ENCODE measurements around the gene PPEF2. TPM values are rescaled to one million over a fixed set of nuclear protein-coding genes. Genes with fewer than 3 reads are reported as not detected.

The PPEF2 gene, protein sequence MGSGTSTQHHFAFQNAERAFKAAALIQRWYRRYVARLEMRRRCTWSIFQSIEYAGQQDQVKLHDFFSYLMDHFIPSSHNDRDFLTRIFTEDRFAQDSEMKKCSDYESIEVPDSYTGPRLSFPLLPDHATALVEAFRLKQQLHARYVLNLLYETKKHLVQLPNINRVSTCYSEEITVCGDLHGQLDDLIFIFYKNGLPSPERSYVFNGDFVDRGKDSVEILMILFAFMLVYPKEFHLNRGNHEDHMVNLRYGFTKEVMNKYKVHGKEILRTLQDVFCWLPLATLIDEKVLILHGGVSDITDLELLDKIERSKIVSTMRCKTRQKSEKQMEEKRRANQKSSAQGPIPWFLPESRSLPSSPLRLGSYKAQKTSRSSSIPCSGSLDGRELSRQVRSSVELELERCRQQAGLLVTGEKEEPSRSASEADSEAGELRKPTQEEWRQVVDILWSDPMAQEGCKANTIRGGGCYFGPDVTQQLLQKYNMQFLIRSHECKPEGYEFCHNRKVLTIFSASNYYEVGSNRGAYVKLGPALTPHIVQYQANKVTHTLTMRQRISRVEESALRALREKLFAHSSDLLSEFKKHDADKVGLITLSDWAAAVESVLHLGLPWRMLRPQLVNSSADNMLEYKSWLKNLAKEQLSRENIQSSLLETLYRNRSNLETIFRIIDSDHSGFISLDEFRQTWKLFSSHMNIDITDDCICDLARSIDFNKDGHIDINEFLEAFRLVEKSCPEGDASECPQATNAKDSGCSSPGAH
- not detected in 5 replicates for total RNA-seq (2022; extraction: Qiagen RNA extraction)

DNA sequence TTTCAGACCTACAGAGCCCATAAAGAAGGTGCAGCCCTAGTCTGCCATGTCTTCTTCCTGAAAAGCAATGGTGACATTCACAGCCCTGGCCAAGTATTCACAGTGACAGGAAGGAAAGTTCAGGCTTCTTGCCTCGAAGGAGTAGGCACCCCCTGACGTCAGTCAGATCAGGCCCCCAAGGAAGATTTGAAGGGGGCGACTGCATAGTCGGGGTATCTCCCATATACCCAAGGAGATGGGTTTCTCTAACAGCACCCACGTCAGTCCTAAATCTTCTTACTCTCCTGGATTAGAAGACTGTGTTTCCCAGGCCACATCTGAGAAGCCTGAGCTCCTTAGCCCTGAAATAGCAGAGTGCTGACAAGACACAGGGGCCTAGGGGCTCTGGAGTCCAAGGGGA lies at the start of gene PPEF2:
Gene PPEF2, minus strand, starts transcription at position 101 of the 400 bp plus-strand sequence. CDS start 6,127 bp downstream, outside the sequence.

GRCh38 chr4:75940692-75941253 lies 38.5 kb upstream of the PPEF2 start, which contains the start of gene NAAA:
NAAA (minus strand) TSS chr4:75941013; CDS start chr4:75940949, 64 bp downstream.

Other genes with a start within 250 kb of the PPEF2 start
- 63.7 to 121 TPM (median 77.5 TPM) in 5 replicates for gene G3BP2, start 229.0 kb downstream of the PPEF2 start, total RNA-seq (2022; extraction: Qiagen RNA extraction)
- 18.8 to 31.8 TPM (median 23.2 TPM) in 5 replicates for gene USO1, start 177.9 kb downstream of the PPEF2 start, total RNA-seq (2022; extraction: Qiagen RNA extraction)
- 21.5 to 24.0 TPM (median 23.6 TPM) in 5 replicates for gene NAAA, start 38.6 kb upstream of the PPEF2 start, total RNA-seq (2022; extraction: Qiagen RNA extraction)
- gene SDAD1, start 88.5 kb upstream of the PPEF2 start, total RNA-seq (2022; extraction: Qiagen RNA extraction): 14.1 to 19.7 TPM (median 14.8 TPM) in 5 replicates
- not detected in 5 replicates for gene CXCL9, start 105.1 kb upstream of the PPEF2 start, total RNA-seq (2022; extraction: Qiagen RNA extraction)
- 0.12 to 0.20 TPM (median 0.12 TPM) in 3 of 5 replicates, not detected in the others for gene CXCL10, start 121.0 kb upstream of the PPEF2 start, total RNA-seq (2022; extraction: Qiagen RNA extraction)
- 0.10 to 0.33 TPM (median 0.21 TPM) in 5 replicates for gene CXCL11, start 133.6 kb upstream of the PPEF2 start, total RNA-seq (2022; extraction: Qiagen RNA extraction)
- gene ART3, start 172.3 kb upstream of the PPEF2 start, total RNA-seq (2022; extraction: Qiagen RNA extraction): not detected in 5 replicates
- 23.3 to 37.6 TPM (median 27.2 TPM) in 5 replicates for gene NUP54, start 245.9 kb upstream of the PPEF2 start, total RNA-seq (2022; extraction: Qiagen RNA extraction)

Measured in A549 treated with Hydrocortisone at 1 μM for 4 hours (cell line).